ENCODE data around the gene EEF1A1.

- TF ChIP-seq, protein P1, sequence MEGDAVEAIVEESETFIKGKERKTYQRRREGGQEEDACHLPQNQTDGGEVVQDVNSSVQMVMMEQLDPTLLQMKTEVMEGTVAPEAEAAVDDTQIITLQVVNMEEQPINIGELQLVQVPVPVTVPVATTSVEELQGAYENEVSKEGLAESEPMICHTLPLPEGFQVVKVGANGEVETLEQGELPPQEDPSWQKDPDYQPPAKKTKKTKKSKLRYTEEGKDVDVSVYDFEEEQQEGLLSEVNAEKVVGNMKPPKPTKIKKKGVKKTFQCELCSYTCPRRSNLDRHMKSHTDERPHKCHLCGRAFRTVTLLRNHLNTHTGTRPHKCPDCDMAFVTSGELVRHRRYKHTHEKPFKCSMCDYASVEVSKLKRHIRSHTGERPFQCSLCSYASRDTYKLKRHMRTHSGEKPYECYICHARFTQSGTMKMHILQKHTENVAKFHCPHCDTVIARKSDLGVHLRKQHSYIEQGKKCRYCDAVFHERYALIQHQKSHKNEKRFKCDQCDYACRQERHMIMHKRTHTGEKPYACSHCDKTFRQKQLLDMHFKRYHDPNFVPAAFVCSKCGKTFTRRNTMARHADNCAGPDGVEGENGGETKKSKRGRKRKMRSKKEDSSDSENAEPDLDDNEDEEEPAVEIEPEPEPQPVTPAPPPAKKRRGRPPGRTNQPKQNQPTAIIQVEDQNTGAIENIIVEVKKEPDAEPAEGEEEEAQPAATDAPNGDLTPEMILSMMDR (IDR thresholded peaks at IDR 0.05), result no peak
- TF ChIP-seq POLR2A (IDR thresholded peaks at IDR 0.05), result no peak
These were observed 7.4 kb downstream of the EEF1A1 start for GRCh38 chr6:73513496-73513854.
